Ramos (cell line): ENCODE results near the gene SEPTIN14.
"Not testable (repeated sequence)": the region's sequence is repeated elsewhere in the genome, so short reads cannot be mapped to it uniquely, and the experiment has no call there.

Experiments used
- in situ Hi-C: fragments of 300-500 bp; cut with MboI; formaldehyde crosslinking; loops from one replicate; pipeline ENCODE4 v1.14.3; 2022; ENCODE audit warnings: low sequenced_read_pairs; ENCODE audit not compliant: unreplicated experiment

Gene SEPTIN14

DNA sequence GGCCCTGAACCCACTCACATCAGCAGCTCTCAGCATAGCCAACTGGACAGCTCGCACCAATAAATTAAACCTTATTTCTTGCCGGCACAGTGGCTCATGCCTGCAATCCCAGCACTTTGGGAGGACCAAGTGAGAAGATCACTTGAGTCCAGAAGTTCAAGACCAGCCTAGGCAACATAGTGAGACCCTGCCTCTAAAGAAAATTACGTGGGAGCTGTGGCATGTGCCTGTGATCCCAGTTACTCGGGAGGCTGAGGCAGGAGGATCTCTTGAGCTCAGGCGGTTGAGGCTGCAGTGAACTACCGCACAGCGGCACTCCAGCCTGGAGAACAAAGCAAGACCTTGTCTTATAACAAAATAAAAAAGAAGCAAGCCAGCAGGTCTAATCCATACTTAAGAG, 75.7 kb downstream of the SEPTIN14 start:
- in situ Hi-C loops = no loop called here

GRCh38 chr7:55785444-55785843, 77.1 kb downstream of the SEPTIN14 start:
- in situ Hi-C loops = not testable (repeated sequence)

GRCh38 chr7:55784151-55784550, 78.4 kb downstream of the SEPTIN14 start:
- in situ Hi-C loops = no loop called here

DNA sequence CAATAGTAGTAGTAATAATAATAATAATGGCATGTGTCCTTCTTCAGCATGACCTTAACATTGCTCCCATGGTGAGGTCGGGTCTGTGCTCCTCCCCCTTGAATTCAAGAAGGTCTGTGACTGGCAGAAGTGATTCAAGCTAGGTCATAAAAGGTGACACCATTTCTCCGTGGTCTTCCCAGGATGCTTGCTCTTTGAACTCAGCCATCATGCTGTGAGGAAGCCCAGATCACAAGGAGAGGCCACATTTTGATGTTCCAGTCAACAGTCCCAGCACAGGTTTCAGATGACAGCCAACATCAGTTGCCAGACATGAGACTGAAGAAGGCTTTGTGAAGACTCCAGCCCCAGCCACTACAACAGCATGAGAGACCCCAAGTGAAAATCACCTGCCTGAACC, 83.9 kb downstream of the SEPTIN14 start:
- in situ Hi-C loops = no loop called here

GRCh38 chr7:55776196-55776595, 86.4 kb downstream of the SEPTIN14 start:
- in situ Hi-C loops = no loop called here

DNA sequence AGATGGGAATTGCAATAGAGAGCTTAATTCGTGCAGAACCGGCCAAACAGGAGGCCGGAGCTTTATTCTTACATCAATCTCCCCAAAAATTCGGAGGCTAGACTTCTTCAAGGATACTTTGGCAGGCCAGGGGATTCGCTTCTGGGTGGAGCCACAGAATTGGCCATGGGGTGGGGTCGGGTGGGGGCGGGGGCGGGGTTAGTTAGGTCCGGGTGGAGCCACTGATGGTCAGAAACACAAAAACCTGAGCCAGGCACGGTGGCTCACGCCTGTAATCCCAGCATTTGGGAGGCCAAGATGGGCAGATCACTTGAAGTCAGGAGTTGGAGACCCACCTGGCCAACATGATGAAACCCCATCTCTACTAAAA, 87.5 kb downstream of the SEPTIN14 start:
- in situ Hi-C loops = no loop called here

- in situ Hi-C loops = no loop called here
Measured at GRCh38 chr7:55774327-55775050, 88.1 kb downstream of the SEPTIN14 start.

- in situ Hi-C loops = no loop called here
Measured at GRCh38 chr7:55770778-55771177, 91.8 kb downstream of the SEPTIN14 start.

DNA sequence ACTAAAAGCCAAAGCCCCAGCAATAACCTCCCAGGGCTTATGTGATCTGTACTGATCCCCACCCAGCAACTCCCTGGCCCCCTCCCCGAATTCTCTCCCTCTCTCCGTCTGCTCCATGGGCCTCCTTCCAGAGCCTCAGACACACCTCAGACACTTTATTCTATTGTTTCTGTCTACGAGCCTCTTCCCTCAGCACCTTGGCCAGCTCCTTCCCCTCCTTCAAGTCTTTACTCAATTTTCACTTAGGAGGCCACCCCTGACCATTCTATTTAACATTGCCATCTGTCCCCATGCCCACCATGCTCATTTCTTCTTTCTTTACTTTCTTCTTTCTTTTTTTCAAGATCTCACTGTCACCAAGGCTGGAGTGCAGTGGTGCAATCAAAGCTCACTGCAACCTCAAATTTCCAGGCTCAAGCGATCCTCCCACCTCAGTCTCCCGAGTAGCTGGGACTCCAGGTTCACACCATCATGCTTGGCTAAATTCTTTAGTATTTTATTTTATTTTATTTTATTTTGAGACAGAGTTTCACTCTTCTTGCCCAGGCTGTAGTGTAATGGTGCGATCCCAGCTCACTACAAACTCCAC, 109.2 kb downstream of the SEPTIN14 start:
- in situ Hi-C loops = not testable (repeated sequence)

GRCh38 chr7:55744706-55745105, 117.8 kb downstream of the SEPTIN14 start:
- in situ Hi-C loops = not testable (repeated sequence)
